Measurements from ENCODE around the gene ATP2B2.

The ATP2B2 gene

DNA sequence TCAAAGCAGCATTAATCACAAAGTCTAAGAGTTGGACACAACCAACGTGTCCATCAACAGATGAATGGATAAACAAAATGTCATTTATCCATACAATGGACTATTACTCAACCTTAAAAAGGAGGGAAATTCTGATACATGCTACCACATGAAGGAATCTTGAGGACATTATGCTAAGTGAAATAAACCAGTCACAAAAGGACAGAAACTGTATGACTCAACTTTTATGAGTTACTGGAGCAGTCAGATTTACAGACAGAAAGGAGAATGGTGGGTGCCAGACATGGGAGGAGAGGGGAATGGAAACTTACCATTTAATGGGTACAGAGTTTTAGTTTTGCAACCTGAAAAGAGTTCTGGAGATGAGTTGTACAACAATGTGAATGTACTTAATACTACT, 141.5 kb downstream of the ATP2B2 start:
- Histone ChIP-seq H3K27ac (ENCODE audit: low read depth, low read length) (no peak overlapping the region), H3K79me2 (ENCODE audit: control insufficient read depth, insufficient read depth, low read length) (no peaks in the 10 kb centered on the region), H3K4ac (ENCODE audit: low read depth, low read length) (no peak overlapping the region), H4K8ac (ENCODE audit: low read depth, low read length) (no peak overlapping the region), H3K4me3 (ENCODE audit: low read length) (no peak overlapping the region), H2BK15ac (replicated peaks; ENCODE audit: low read depth) (no peak overlapping the region), H3K56ac (ENCODE audit: low read length) (no peak overlapping the region), H2BK5ac (ENCODE audit: low read length) (no peak overlapping the region), H2BK120ac (ENCODE audit: low read depth, low read length) (no peak overlapping the region), H3K4me2 (ENCODE audit: low read length) (no peak overlapping the region), H2AK5ac (ENCODE audit: low read length) (no peak overlapping the region), H3K4me1 (ENCODE audit: control insufficient read depth, low read depth, low read length) (no peaks in the 10 kb centered on the region), H3K23ac (ENCODE audit: low read length) (no peak overlapping the region), H3K27me3 (ENCODE audit: insufficient read depth, low read length, poor library complexity) (no peaks in the 10 kb centered on the region), H3K36me3 (ENCODE audit: control insufficient read depth, insufficient read depth, low read length) (no peaks in the 10 kb centered on the region), H3K18ac (ENCODE audit: low read length) (no peak overlapping the region), H4K5ac (ENCODE audit: low read length) (no peak overlapping the region), H3K9ac (ENCODE audit: low read length) (no peak overlapping the region), H3K79me1 (ENCODE audit: low read length) (no peaks in the 10 kb centered on the region)
- WGBS (ENCODE audit: extremely low coverage, insufficient coverage, low lambda C conversion rate), result no CpG with 5 or more reads among the region's 1 CpG
- no peak for DNase-seq

DNA sequence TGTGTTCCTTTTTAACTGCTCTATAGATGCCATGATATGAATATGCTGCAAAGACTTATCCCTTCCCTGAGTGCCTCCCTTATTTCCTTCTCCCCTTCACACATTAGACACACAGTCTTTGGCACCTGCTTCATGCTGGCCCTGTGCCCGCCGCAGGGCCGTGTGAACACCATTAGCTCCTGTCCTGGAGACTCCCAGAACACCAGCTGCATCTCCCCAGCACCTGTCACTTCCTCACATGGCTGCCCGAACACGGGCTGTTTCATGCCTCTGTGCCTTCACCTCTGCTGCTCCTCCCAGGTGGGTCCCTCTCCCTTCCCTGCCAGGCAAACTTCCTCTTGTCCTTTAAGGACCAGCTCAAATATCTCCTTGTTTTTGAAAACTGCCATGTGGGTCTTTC, 144.0 kb downstream of the ATP2B2 start:
- Histone ChIP-seq H3K4ac (ENCODE audit: low read depth, low read length) (no peak overlapping the region), H3K4me2 (ENCODE audit: low read length) (no peak overlapping the region), H3K79me1 (ENCODE audit: low read length) (no peaks in the 10 kb centered on the region), H3K56ac (ENCODE audit: low read length) (no peak overlapping the region), H2BK15ac (replicated peaks; ENCODE audit: low read depth) (no peak overlapping the region), H3K4me3 (ENCODE audit: low read length) (no peak overlapping the region), H2BK5ac (ENCODE audit: low read length) (no peak overlapping the region), H3K79me2 (ENCODE audit: control insufficient read depth, insufficient read depth, low read length) (no peaks in the 10 kb centered on the region), H4K8ac (ENCODE audit: low read depth, low read length) (no peak overlapping the region), H4K5ac (ENCODE audit: low read length) (no peak overlapping the region), H3K27ac (ENCODE audit: low read depth, low read length) (no peak overlapping the region), H3K18ac (ENCODE audit: low read length) (no peak overlapping the region), H3K9ac (ENCODE audit: low read length) (no peak overlapping the region), H3K36me3 (ENCODE audit: control insufficient read depth, insufficient read depth, low read length) (no peaks in the 10 kb centered on the region), H2BK120ac (ENCODE audit: low read depth, low read length) (no peak overlapping the region), H2AK5ac (ENCODE audit: low read length) (no peak overlapping the region), H3K23ac (ENCODE audit: low read length) (no peak overlapping the region), H3K4me1 (ENCODE audit: control insufficient read depth, low read depth, low read length) (no peaks in the 10 kb centered on the region), H3K27me3 (ENCODE audit: insufficient read depth, low read length, poor library complexity) (no peaks in the 10 kb centered on the region)
- no peak for DNase-seq
- no CpG with 5 or more reads among the region's 5 CpGs for WGBS (ENCODE audit: extremely low coverage, insufficient coverage, low lambda C conversion rate)

DNA sequence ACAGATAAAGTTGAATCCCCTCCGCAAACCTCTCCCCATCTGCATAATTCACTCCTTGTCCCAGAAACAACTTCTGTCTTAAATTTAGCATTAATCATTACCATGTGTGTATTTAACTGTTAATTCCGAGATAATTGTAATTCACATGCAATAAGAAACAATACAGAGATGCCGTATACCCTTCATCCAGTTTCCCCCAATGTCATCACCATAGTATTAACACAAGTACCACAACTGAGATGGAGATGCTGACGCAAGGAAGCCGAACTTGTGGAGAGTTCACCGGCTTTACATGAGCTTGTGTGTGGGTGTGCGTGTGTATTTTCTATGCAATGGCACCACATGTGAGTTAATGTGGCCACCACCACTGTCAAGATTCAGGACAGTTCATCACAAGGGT, 144.9 kb downstream of the ATP2B2 start:
- Histone ChIP-seq H3K4ac (ENCODE audit: low read depth, low read length) (no peak overlapping the region), H3K79me1 (ENCODE audit: low read length) (no peaks in the 10 kb centered on the region)
- no CpG with 5 or more reads among the region's 7 CpGs for whole genome bisulfite sequencing (ENCODE audit: extremely low coverage, insufficient coverage, low lambda C conversion rate)

DNA sequence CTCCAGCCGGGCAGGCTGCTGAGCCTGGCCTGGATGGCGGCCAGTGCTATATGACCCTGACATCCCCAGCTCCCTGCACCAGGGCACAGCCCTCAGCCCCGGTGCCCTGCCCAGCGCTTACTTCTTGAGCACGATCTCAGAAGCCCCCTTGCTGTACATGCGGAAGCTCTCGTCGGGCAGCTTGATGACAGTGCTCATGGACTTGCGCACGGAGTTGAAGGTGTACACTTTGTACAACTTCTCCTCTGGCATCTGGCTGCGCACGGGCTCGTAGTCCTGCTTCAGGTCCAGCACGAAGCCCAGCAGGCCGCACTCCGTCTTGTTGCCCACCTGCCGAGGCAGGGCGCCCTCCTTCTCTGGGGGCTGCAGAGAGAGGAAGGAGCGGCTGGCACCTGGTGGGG, 145.6 kb downstream of the ATP2B2 start:
- Histone ChIP-seq H3K56ac (ENCODE audit: low read length) (no peak overlapping the region), H2BK15ac (replicated peaks; ENCODE audit: low read depth) (no peak overlapping the region), H3K36me3 (ENCODE audit: control insufficient read depth, insufficient read depth, low read length) (no peaks in the 10 kb centered on the region), H3K9ac (ENCODE audit: low read length) (no peak overlapping the region), H3K79me1 (ENCODE audit: low read length) (no peaks in the 10 kb centered on the region), H2AK5ac (ENCODE audit: low read length) (no peak overlapping the region), H2BK120ac (ENCODE audit: low read depth, low read length) (no peak overlapping the region), H4K8ac (ENCODE audit: low read depth, low read length) (no peak overlapping the region), H3K4me1 (ENCODE audit: control insufficient read depth, low read depth, low read length) (no peaks in the 10 kb centered on the region), H3K18ac (ENCODE audit: low read length) (no peak overlapping the region), H3K79me2 (ENCODE audit: control insufficient read depth, insufficient read depth, low read length) (no peaks in the 10 kb centered on the region), H4K5ac (ENCODE audit: low read length) (no peak overlapping the region), H3K27me3 (ENCODE audit: insufficient read depth, low read length, poor library complexity) (no peaks in the 10 kb centered on the region), H3K4ac (ENCODE audit: low read depth, low read length) (no peak overlapping the region), H3K4me2 (ENCODE audit: low read length) (no peak overlapping the region), H3K27ac (ENCODE audit: low read depth, low read length) (no peak overlapping the region), H3K4me3 (ENCODE audit: low read length) (no peak overlapping the region), H3K23ac (ENCODE audit: low read length) (no peak overlapping the region), H2BK5ac (ENCODE audit: low read length) (no peak overlapping the region)
- DNase-seq, result no peak
- no CpG with 5 or more reads among the region's 19 CpGs for WGBS (ENCODE audit: extremely low coverage, insufficient coverage, low lambda C conversion rate)

More for the DNA sequence above, 144.9 kb downstream of the ATP2B2 start:
- Histone ChIP-seq H2AK5ac (ENCODE audit: low read length) (no peak overlapping the region), H4K5ac (ENCODE audit: low read length) (no peak overlapping the region), H3K27me3 (ENCODE audit: insufficient read depth, low read length, poor library complexity) (no peaks in the 10 kb centered on the region), H3K79me2 (ENCODE audit: control insufficient read depth, insufficient read depth, low read length) (no peaks in the 10 kb centered on the region), H3K18ac (ENCODE audit: low read length) (no peak overlapping the region), H3K56ac (ENCODE audit: low read length) (no peak overlapping the region), H3K23ac (ENCODE audit: low read length) (no peak overlapping the region), H3K4me3 (ENCODE audit: low read length) (no peak overlapping the region), H3K4me1 (ENCODE audit: control insufficient read depth, low read depth, low read length) (no peaks in the 10 kb centered on the region), H3K4me2 (ENCODE audit: low read length) (no peak overlapping the region), H2BK5ac (ENCODE audit: low read length) (no peak overlapping the region), H3K36me3 (ENCODE audit: control insufficient read depth, insufficient read depth, low read length) (no peaks in the 10 kb centered on the region), H3K9ac (ENCODE audit: low read length) (no peak overlapping the region), H2BK15ac (replicated peaks; ENCODE audit: low read depth) (no peak overlapping the region), H2BK120ac (ENCODE audit: low read depth, low read length) (no peak overlapping the region), H4K8ac (ENCODE audit: low read depth, low read length) (no peak overlapping the region), H3K27ac (ENCODE audit: low read depth, low read length) (no peak overlapping the region)
- DNase-seq, result no peak

DNA sequence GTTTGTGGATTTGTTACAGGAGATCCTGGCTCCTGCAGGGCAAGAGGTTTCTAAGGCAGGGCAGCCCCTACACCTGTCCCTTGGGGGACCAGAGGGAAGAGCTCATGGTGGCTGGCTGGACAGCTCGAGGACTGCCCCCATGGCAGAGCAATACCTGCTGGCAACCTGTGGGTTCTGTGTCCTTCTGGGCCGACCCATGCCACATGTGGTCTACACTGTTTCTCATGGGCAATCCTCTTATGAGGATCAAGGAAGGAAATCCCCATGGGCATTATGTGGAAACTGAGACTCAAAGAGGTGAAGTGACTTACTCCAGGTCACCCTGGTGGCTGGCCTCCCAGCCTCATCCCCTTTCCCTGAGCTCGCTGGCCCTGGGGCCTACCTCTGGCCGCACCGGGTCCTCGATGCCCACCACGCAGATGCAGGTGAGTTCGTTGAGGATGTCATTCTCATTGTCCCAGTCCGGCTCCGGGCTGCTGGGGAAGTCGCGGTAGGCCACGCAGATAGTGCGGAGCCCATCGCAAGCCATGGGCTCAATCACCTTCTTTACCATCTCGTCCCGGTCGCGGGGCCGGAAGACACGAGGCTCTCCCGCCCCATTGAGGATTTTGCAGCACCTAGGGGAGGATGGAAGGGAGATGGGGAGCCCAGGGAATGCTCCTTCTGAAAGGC, 146.9 kb downstream of the ATP2B2 start:
- H3K36me3 ChIP-seq (ENCODE audit: control insufficient read depth, insufficient read depth, low read length), result no peaks in the 10 kb centered on the region
- H4K8ac ChIP-seq (ENCODE audit: low read depth, low read length), result no peak overlapping the region
- H4K5ac ChIP-seq (ENCODE audit: low read length), result no peak overlapping the region
- no peak overlapping the region for H2BK5ac ChIP-seq (ENCODE audit: low read length)
- no peak overlapping the region for H3K4me2 ChIP-seq (ENCODE audit: low read length)
- no peaks in the 10 kb centered on the region for H3K79me2 ChIP-seq (ENCODE audit: control insufficient read depth, insufficient read depth, low read length)
- H3K4ac ChIP-seq (ENCODE audit: low read depth, low read length), result no peak overlapping the region
- no peaks in the 10 kb centered on the region for H3K79me1 ChIP-seq (ENCODE audit: low read length)
- no peak overlapping the region for H2BK15ac ChIP-seq (replicated peaks; ENCODE audit: low read depth)
- H2BK120ac ChIP-seq (ENCODE audit: low read depth, low read length), result no peak overlapping the region
- H3K27me3 ChIP-seq (ENCODE audit: insufficient read depth, low read length, poor library complexity), result no peaks in the 10 kb centered on the region
- H3K23ac ChIP-seq (ENCODE audit: low read length), result no peak overlapping the region
- H3K56ac ChIP-seq (ENCODE audit: low read length), result no peak overlapping the region
- no peak overlapping the region for H3K27ac ChIP-seq (ENCODE audit: low read depth, low read length)
- H3K4me3 ChIP-seq (ENCODE audit: low read length), result no peak overlapping the region
- H3K9ac ChIP-seq (ENCODE audit: low read length), result no peak overlapping the region
- no CpG with 5 or more reads among the region's 22 CpGs for WGBS (ENCODE audit: extremely low coverage, insufficient coverage, low lambda C conversion rate)
- no peaks in the 10 kb centered on the region for H3K4me1 ChIP-seq (ENCODE audit: control insufficient read depth, low read depth, low read length)
- H3K18ac ChIP-seq (ENCODE audit: low read length), result no peak overlapping the region
- no peak for DNase-seq
- no peak overlapping the region for H2AK5ac ChIP-seq (ENCODE audit: low read length)

All from mesendoderm (in vitro differentiated cells).